Endometrial microvascular endothelial cells (primary cell): ENCODE measurements around the gene GOLGA1. TPM values are rescaled to one million over a fixed set of nuclear protein-coding genes. Genes with fewer than 3 reads are reported as not detected.
"Not testable (repeated sequence)": the region's sequence is repeated elsewhere in the genome, so short reads cannot be mapped to it uniquely, and the experiment has no call there.

ENCODE experiments used
- in situ Hi-C: cut with HindIII; loops from 2 replicates; pipeline ENCODE4 v1.10.0; 2017; ENCODE audit warnings: low sequenced_read_pairs, low pct_unique_long_range_greater_than_20kb; ENCODE audit errors: inconsistent ontology term
- total RNA-seq: library from RNA; depleted of rRNA; stranded (reverse); fragments of >200 nt; gene quantifications from one replicate; pipeline ENCODE4 v1.2.3, GENCODE V29; 2015; ENCODE audit errors: inconsistent ontology term

The GOLGA1 gene
- total RNA-seq, 1 donor from 2014 or later: 15.4 TPM

DNA sequence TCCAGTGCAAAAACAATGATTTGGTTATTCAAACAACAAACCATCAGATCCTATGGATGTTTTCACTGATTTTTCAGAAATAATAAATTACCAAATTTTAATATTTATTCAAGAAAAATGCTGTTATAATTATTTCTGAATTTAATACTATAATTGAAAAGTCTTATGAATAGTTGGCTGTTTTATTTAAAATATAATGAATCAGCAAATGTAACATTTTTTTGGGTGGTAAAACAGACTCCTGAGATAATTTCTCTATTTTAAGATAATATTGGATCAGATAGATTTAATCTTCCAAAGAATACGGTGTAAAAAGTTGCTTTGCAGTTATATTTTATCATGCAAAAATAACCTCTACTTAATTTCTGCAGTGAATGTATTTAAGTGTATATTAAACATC, 5.3 kb upstream of the GOLGA1 start:
- in situ Hi-C loops: no loop called here

DNA sequence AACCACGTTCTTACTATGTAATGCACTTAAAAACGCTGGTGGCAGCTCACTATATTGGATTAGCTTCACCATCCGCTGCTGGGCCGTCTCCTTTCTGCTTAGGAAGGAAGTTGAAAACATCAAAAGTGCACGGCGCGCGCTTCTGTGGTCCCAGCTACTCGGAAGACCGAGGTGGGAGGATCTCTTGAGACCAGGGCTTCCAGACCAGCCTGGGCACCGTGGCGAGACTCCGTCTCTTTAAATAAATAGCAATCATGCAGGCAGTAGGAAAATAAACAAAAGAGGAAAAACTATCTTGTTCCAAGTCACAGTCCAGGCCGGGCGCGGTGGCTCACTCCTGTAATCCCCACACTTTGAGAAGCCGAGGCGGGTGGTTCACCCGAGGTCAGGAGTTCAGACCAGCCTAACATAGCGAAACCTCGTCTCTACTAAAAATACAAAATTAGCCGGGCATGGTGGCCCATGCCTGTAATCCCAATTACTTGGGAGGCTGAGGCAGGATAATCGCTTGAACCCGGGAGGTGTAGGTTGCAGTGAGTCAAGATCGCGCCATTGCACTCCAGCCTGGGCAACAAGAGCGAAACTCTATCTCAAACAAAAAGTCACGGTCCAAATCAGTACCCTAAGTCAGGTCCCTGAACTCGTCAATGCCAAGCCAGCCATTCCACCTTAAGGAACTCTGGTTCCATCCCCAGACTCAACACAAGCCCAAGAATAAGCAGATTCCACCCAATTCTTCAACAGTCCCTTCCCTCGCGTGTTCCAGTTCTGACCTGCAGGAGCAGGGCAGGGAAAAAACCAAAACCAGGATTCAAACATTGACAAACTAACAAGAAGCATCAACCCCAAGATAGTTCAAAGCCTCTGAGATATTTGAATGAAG, 1.0 kb upstream of the GOLGA1 start:
- in situ Hi-C loops: no loop called here

DNA sequence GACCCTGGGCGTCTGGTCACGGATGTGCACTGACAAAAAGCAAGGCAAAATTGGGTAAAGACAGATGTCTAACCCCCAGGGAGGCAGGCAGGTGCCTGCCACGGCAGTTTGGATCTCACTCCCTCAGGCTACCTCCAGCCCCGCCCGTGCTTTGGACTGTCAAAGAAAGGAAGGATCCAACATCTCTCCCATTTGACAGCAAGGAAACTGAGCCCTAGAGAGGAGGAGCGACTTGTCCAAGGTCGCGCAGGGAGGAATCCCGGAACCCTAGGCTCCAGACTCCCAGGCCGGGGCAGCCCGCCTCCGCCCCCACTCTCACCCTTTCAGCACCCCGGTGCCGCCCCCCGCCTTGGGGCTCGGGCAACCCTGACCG, 376 bp downstream of the GOLGA1 start:
- in situ Hi-C loops: no loop called here

DNA sequence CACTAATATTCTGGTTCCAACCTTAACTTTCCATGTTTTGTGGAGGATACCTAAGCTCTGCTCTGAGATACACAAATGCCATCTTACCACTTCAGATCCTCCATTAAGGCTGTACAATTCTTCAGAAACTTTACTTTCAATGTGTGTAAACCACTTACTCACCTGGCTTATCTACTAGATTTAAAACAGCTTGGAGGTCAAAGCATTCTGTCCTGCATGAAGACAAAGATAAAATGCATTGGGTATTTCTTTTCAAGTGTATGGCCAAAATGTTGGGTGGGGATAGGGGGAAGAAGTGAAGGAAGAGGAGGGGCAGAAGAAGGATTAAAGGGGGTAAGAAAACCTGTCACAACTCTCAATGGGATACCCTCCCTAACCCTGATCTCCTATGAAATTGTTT, 939 bp downstream of the GOLGA1 start:
- in situ Hi-C loops: no loop called here

GRCh38 chr9:124934290-124934689, 6.6 kb downstream of the GOLGA1 start:
- in situ Hi-C loops: no loop called here

GRCh38 chr9:124932333-124932732, 8.6 kb downstream of the GOLGA1 start:
- in situ Hi-C loops: no loop called here

- in situ Hi-C loops: no loop called here
These were observed 11.4 kb downstream of the GOLGA1 start for GRCh38 chr9:124929464-124929863.

GRCh38 chr9:124928116-124928515, 12.8 kb downstream of the GOLGA1 start:
- in situ Hi-C loops: no loop called here

- in situ Hi-C loops: not testable (repeated sequence)
These were observed 20.5 kb downstream of the GOLGA1 start for GRCh38 chr9:124920394-124920793.

GRCh38 chr9:124914753-124915405, 26.0 kb downstream of the GOLGA1 start:
- in situ Hi-C loops: no loop called here

- in situ Hi-C loops: no loop called here
These were observed 27.5 kb downstream of the GOLGA1 start for GRCh38 chr9:124913378-124913777.

DNA sequence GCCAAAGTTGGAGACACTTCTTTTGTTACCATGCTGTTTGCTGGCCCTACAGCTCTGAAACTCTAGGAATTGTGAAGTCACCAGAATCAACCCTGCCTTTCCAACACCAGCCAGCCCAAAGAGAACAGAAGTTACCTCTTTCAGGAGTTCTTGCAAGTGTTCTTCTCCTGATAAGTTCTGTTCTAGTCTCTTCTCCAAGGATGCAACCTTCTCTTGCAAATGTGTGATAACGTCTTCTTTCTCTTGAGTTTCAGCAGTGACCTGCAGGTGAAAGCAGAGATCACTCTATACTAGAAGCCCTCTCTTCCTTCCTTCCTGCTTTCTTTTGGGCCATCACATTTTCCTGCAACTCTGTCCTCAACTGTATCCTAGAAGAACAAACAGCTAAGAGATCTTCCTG, 29.1 kb downstream of the GOLGA1 start:
- in situ Hi-C loops: no loop called here

GRCh38 chr9:124908098-124908497, 32.8 kb downstream of the GOLGA1 start:
- in situ Hi-C loops: no loop called here

DNA sequence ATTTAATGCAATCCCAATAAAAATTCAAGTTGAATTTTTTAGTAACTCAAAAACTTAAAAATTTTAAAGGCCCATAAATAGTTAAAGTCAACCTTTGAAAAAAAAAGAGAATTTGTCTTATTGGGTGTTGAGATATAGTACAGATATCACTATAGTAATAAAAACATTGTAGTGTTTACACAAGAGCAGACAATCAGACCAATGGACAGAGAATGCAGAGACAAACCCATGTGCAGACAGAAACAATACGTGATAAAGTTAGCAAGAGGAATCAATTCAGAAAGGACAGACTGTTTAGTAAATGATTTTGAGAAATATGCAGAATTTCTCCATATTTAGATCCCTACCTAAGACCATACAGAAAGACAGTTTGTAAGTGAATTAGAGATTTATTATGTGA, 33.9 kb downstream of the GOLGA1 start:
- in situ Hi-C loops: no loop called here

DNA sequence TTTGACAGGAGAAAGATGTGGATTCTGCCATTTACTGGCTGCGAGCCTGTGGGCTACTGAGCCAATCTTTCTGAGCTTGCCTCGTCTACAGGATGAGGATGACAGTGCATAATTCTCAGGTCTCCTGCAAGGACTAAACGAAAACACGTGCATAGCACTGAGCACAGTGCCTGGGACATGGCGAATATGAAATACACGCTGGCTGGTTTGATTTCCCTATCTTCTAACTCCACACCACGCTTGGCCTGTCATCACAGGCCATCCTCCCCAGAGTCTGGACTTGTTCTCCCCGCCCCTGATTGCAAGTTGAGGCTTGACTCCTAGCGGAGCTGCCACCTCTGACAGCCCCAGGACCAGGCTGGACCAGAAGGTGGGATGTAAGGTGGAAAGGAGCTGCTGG, 41.0 kb downstream of the GOLGA1 start:
- in situ Hi-C loops: no loop called here

GRCh38 chr9:124897570-124898460, 43.1 kb downstream of the GOLGA1 start:
- in situ Hi-C loops: no loop called here

DNA sequence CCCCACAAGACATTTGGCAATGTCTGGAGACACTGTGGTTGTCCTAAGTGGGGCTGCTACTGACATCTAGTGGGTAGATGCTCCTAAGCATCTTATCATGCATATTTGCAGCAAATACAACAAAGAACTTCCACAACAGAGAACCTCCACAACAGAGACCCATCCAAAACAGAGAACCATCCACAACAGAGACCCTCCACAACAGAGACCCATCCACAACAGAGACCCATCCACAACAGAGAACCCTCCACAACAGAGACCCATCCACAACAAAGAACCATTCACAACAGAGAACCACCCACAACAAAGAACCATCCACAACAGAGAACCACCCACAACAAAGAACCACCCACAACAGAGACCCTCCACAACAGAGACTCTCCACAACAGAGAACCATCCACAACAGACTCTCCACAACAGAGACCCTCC, 46.1 kb downstream of the GOLGA1 start:
- in situ Hi-C loops: no loop called here

- in situ Hi-C loops: no loop called here
These were observed 46.7 kb downstream of the GOLGA1 start for GRCh38 chr9:124894035-124894740.

GRCh38 chr9:124890179-124890578, 50.7 kb downstream of the GOLGA1 start:
- in situ Hi-C loops: no loop called here
